SK-MEL-5 (cell line): ENCODE measurements around the gene GMEB2. TPM values are rescaled to one million over a fixed set of nuclear protein-coding genes. Genes with fewer than 3 reads are reported as not detected.

ENCODE experiments used
- DNase-seq: peaks from one replicate; pipeline ENCODE4 v3.0.0-alpha.2; 2016; ENCODE audit warnings: low read depth, low spot score
- in situ Hi-C: cut with HindIII; loops from 2 replicates; pipeline ENCODE4 v1.10.0; 2016; ENCODE audit warnings: low sequenced_read_pairs, high pct_unique_total_duplicates, low pct_unique_long_range_greater_than_20kb
- total RNA-seq: library from RNA; depleted of rRNA; stranded (reverse); fragments of >200 nt; shearing (Covaris generic); gene quantifications from 2 replicates; pipeline ENCODE4 v1.2.3, GENCODE V29; 2014

The GMEB2 gene
- total RNA-seq, 1 experiment from 2014 or later, result 10.5 TPM

DNA sequence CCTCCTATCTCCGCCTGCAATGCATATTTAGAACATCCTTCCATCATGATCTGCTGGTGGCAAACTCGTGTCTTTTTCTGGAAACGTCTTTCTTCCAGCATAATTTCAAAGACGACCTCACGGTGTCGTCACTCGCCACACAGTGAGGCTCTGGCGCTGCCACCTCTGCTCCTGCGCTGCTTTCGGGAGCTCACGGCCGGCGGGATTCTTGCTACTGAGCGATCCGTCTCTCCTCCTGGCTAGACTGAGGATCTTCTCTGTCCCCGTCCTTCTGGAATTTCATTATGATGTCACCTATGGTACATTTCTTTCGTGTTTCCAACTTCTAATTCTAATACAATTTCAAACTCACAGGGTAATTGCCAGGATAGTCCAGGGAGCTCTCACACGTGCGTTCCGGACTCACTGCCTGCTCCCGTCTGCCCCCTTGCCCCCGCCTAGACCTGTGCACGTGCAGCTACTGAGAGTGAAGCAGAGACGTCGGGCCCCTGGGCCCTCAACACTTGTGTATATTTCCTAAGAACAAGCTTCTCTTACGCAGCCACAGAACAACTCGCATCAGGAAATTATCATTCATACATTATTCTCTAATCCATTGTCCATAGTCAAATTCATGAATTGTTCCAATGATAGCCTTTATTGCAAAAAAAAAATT is 27.4 kb downstream of the GMEB2 start:
- in situ Hi-C loops, result no loop called here
- DNase-seq, result no peak

DNA sequence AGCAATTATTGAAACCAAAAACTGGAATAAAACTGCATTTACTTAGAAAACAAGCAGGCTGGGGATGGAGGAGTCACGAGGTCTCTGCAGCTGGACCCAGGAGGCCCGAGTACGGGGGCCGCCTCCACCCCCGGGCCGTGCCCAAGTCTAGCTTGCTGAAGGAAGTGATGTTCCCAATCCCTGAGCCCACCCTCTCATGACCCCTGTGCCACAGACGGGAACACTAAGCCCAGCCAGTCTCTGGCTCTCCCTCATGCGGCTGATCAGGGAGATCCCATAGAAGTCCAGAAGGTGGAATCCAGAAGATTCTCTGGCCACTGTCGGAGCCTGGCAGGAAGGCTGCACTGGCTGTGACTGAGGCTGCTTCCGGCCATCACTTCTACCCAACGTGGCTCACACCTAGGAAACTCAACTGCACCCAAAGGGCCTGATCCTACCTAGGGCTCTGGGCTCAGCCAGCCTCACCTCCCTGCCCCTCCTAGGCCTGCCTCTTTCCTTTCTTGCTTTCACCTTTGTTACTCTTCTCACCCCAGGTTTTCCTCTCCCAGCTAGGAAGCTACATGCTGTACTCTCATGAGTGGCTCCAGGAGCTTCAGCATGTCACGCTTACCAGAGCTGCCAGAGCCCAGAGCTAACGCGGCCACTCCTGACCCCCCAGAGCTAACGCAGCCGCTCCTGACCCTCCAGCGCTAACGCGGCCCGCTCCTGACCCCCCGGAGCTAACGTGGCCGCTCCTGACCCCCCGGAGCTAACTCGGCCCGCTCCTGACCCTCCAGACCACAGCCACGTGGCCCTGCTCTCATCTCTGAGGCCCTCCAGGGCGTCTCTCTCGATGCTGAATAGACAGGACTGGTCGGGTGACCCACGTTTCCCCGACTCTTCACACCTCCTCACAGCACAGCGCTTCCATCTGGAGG is 28.2 kb downstream of the GMEB2 start:
- DNase-seq, result no peak
- in situ Hi-C loops, result no loop called here

DNA sequence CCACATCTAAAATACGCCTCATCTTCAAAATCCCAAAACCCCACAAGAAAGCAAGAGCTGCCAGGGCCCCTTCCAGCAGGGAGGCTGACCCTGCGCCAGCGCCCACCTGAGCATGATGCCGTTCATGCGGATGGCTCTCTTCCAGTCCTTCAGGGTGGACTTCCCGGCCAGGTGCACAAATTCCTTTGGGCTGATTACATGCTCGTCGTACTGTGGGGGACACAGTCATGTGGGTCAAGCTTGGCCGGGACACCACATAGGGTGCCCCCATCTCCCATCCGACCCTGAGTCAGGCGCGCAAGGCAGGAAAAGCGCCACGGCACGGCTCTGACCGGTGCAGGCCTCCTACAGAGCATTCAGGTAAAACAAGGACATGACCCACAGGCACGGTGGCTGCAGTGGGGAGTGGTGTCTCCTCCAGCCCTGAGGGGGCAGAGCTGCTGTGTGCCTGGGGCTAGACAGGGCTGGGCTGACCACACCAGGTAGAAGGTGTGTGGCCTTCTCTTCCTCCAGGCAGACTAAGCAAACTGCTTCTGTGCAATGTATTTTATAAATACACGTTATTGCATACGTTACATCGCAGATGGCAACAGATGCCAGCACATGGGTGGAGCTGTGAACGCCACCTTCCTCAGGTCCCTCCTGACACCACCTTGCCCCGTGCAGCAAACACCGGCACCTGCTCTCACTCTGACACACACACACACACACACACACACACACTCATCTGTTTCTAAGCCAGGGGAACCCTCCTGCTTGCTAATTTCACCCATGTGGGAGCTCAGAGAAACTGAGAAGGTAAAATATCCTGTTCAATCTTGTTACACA is 29.0 kb downstream of the GMEB2 start:
- no peak for DNase-seq
- in situ Hi-C loops, result no loop called here

DNA sequence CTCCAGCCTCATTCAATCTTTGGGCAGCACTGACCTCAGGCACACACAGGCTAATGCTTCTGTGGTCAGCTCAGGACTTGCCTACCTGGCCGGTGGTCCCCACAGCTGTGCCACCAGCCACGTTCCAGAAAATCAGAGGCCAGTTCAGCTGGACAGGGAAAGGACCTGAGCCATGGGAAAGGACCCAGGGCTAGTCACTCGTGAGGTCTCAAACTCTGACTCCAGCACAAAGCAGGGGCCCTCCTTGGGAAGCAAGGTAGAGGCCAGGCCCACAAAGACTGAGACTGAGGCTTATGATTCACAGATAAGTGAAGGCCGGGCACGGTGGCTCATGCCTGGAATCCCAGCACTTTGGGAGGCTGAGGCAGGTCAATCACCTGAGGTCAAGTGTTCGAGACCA is 30.5 kb downstream of the GMEB2 start:
- in situ Hi-C loops, result no loop called here
- no peak for DNase-seq

DNA sequence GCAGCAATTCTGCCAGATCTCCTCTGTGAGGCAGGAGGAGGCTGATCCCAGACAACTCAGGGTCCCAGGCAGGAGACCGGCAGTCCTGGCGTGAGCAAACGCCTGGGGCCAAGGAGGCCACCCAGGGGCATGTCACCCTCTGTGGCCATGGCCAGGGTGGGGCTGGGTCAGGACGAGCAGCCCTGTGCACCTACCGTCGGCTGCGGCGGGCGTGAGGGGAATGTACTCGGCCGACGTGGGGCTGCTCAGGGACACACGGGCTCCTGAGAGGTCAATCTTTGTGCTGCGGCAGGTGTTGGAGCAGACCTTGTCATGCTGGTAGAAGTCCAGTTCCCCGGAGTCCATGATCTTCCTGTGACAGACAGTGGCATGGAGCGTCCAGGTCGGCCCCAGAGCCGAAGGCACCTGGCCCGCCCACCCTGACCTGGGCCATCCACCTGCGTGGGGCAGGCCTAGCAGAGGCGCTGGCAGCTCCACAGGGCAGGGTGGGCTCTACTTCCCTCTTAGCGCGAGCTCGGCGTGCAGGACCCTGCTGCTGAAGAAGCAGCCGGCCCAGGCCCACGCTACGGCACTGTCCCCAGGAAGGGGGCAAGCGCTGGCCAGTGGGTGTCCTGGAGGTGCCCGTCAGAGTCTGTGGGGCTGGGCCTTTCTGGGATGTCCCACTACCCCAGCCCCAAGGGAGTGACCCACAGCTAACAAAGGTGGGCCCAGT is 31.3 kb downstream of the GMEB2 start:
- no peak for DNase-seq
- in situ Hi-C loops, result no loop called here

DNA sequence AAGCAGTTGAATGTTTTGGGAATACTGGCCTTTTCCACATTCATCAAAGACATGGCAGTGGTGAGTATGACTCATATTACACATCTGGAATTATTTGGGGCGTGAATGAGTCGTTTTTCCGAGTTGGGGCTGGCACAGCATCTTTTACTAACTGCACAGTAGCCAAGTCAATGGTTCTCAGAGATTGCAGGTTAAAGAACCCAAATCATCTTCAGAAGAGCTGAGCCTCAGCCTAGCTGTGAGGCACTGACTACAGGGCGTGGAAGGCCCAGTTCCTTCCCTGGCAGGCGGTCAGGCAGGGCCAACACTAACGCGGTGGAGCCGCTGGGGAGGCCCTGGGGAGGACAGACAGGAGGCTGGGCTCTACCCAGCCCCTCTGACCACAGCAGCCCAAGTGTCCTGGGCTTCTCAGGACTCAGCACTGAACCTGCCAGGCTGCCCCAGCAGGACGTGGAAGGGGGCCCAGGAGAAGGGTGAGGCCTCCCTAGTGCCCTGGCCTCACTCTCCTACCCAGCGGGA is 32.8 kb downstream of the GMEB2 start:
- in situ Hi-C loops, result no loop called here
- no peak for DNase-seq

DNA sequence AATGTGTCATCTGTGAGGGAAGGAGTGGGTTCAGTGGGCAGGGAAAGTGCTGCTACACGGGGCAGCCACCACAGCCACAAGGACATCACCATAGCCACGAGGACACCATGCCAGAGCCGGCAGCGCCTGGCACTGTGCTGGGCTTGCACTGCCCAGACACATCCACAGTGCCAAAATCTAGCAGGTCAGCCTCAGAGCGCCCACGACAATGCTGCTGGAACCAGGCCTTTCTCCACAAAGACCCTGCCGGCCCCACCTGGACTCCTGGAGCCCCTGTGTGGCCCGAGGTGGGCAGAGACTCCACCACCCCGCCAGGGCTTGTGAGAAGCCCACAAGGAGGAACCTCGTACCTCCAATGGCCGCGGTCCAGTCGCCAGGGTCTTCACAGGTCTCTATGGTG is 34.2 kb downstream of the GMEB2 start:
- in situ Hi-C loops, result no loop called here
- no peak for DNase-seq

DNA sequence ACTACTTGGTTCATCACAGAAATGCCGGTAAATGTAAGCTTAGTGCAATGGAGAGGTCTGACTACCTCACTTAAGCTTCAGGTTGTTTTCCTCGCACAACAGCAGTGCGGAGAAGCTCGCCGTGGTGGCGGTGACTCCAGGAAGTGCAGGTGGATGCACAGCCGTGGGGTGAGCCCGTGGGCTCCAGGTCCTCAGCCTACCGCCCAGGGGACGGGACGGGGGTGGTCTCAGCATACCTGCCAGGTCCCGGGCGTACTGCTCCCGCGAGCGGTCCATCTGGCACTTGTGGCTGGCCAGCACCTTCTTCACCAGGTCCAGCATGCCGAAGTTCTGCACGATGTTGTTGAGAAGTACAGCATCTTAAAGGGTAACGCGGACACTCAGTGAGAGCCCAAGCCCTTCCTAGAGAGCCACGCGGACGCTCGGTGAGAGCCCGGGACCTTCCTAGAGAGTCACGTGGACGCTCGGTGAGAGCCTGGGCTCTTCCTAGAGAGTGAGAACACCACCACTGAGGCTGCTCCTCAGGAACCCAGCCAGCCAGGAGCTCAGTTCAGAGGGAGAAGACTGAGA is 35.0 kb downstream of the GMEB2 start:
- in situ Hi-C loops, result no loop called here
- no peak for DNase-seq

DNA sequence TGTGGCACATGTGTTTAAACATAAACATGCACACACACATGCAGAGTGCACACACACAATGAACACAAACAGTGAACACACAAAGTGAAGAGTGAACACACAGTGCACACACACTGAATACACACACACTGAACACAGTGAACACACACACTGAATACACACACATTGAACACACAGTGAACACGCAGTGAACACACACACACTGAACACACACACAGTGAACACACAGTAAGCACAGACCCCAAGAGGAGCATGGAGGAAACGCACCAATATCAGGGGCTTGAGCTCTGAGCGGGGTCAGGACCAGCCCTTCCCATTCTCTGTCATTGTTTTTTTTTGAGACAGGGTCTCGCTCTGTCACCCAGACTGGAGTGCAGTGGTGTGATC is 35.8 kb downstream of the GMEB2 start:
- in situ Hi-C loops, result no loop called here

DNA sequence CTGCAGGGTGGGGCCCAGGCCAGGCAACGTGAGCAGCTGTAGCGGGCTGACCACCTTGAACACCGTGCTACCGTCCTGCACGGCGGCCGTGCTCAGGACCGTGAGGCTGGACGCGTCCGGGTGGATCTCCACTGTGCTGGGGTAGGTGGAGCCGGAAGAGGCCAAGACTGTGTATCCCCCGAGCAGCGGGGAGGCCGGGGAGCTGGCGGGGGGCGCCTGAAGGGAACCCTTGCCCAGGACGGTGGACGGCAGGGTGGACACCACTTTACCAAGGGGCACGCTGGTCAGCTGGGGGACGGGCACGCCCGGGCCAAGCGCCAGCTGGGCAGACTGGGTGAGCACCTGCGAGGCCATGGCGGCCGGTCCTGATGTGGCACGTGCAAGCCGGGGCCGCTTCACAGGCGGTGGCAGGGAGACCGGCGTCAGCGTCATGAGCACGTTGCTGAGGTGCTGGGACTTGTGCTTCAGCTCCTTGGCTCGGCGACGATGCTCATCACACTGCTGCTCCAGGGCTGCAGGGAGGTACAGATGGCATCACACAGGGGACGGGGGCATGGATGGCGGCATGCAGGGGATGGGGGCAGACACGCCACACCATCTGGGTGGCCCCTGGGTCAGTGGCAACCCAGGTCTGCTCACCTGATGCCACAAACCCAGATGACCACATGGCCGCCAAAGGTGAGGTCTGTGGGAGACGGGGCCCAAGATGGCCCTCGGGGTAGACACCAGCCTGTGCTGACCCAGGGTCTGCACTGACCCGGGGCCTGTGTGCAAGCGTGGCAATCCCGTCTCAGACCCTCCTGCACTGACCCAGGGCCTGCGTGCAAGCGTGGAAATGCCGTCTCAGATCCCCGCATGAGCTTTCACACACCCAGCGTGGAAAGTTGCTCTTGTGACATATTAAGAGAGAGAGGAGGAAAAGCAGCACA is 36.4 kb downstream of the GMEB2 start:
- in situ Hi-C loops, result no loop called here
- DNase-seq, result no peak

More for the DNA sequence above, 35.8 kb downstream of the GMEB2 start:
- DNase-seq, result no peak

DNA sequence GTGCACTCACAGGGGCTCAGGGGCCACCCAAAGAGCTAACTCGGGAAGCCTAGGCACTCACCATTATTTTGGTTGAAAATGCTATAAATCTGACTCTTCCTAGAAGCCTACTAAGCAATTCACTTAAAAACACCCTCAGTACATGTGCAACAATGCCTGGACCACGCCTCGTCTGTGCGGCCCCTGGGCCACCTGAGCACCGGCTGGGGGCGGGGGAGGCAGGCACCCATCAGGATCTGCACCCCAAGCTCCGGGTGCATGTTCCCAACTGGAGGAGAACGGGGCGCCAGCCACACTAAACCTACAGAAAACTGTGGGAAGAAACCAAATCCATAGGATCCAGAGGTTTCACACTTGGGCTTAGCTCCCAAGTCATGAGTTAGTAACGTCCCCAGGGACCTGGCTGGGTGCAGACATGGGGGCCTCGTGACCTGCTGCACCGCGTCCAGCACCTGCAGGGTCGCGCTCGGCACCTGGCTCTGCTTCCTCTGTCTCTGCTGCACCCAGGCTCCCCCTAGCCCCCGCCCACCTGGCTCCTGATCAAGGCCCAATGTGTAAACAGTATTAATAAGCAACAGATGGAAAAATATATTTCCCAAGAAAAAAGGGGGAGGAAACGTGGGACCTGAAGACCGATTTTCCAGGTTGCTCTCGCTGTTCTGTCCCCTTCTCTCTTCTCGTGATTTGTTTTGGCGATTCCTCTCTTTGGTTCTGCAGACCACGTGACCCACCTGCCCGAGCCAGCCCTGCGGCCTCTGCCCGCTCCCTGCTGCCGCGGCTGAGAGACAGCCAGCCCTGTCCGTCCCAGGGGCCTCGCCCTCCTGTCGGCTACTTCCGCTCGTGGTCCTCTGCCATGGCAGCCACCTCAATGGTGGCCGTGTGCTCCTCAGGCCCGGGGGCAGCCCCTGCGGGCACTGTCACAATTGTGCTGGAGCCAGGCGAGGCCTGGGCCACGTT is 37.4 kb downstream of the GMEB2 start:
- DNase-seq, result no peak
- in situ Hi-C loops, result no loop called here

DNA sequence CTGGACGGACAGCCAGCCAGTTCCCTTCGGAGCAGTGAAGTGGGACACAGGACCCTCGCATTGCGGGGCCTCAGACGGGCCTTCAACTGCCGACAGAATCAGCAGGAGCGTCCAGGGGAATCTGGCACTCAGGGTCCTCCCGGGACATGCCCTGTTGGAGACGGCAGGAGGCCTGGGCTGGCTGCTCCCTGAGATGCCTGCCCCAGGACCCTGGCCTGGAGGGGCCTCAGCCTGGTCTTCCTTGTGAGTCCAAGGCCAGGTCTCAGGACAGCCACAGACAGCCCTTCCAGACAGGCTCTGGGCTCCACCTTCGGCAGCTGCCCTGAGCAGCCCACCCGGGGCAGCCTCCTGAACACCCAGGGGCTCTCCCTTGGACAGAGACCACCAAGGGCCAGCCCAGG is 38.3 kb downstream of the GMEB2 start:
- DNase-seq, result no peak
- in situ Hi-C loops, result no loop called here

DNA sequence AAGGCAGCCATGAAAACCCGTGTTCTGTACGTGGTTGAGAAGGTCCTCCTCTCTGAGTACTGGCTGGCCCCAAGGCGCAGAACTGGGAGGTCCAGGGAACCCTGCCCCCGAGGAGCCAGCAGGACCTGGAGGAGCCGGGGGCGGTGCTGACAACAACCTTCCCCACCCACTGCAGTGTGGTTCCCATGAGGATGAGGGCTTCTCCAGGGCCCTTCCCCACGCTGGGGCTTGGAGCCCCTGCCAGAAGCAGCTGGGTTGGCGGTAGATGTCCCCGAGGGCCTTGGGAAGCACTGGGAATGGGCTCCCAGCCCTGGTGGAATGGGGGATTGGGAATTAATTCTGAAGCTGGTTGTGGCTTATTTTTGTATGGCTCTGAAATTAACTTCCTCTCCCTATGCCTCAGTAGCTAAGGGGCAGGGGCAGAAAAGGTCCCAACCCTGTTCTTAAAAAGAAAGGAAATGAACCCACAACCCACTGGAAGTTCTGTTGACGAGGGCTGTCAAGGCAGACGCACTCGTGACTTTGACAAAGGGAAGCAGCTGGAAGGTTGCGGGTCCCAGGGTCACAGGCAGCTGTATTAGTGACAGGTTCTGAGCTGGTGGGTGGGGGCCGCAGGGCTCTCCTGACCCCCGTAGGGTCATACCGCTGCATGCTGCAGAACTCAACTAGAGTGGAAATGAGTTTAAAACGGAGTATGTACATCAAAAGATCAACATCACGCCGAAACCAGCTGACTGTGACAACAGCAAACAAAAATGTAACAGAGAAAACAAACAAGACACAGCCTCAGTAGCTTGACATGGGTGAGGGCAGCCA is 38.9 kb downstream of the GMEB2 start:
- in situ Hi-C loops, result no loop called here
- no peak for DNase-seq

DNA sequence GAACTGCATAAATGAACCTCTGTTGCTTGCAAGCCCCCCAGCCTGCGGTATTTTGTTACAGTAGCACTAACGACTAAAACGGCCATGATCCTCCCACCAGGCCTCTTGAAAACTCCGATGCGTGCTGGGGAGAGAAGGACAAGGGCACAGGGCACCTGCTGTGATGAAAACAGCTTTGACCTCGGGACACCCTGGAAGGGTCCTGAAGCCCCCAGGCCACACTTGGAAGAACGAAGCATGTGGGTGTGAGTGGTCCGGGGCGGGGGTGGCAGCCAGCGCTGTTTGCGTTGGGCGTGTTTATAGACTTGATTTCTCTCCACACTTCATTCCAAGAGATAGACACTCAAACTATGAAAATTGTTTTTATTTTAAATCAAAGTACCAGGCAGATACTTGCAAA is 39.6 kb downstream of the GMEB2 start:
- in situ Hi-C loops, result no loop called here
- DNase-seq, result no peak

DNA sequence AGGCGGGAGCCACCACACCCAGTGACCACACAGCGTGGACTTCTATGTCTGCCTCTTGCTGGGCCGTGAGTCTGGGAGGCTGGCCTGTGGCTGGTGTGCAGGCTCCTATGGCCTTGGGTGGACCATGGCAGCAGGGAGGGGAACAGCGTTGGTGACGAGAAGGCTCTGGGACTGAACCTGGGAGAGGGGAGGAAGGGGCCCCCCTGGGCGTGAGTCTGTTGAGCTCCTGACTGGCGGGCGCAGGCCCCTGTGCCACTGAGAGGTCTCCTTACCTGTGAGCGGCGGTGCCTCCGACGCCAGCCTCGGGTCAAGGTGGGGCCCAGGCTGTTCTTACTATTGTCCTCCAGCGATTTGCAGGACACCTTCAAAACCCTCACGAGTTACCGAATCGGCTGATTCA is 40.1 kb downstream of the GMEB2 start:
- no peak for DNase-seq
- in situ Hi-C loops, result no loop called here
